Measurements from ENCODE around the gene ZC3H12A.

ZC3H12A gene

GRCh38 chr1:37473431-37474045 lies 842 bp upstream of the ZC3H12A start:
- TF ChIP-seq, protein P1, sequence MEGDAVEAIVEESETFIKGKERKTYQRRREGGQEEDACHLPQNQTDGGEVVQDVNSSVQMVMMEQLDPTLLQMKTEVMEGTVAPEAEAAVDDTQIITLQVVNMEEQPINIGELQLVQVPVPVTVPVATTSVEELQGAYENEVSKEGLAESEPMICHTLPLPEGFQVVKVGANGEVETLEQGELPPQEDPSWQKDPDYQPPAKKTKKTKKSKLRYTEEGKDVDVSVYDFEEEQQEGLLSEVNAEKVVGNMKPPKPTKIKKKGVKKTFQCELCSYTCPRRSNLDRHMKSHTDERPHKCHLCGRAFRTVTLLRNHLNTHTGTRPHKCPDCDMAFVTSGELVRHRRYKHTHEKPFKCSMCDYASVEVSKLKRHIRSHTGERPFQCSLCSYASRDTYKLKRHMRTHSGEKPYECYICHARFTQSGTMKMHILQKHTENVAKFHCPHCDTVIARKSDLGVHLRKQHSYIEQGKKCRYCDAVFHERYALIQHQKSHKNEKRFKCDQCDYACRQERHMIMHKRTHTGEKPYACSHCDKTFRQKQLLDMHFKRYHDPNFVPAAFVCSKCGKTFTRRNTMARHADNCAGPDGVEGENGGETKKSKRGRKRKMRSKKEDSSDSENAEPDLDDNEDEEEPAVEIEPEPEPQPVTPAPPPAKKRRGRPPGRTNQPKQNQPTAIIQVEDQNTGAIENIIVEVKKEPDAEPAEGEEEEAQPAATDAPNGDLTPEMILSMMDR (IDR thresholded peaks at IDR 0.05; ENCODE audit: insufficient read depth, missing control alignments), result no peak
- FAIRE-seq, result no peak
- DNase-seq (ENCODE audit: insufficient read length, low spot score), result no peak

GRCh38 chr1:37474697-37475379 lies 458 bp downstream of the ZC3H12A start:
- no peak for DNase-seq (ENCODE audit: insufficient read length, low spot score)
- TF ChIP-seq, protein P1 (IDR thresholded peaks at IDR 0.05; ENCODE audit: insufficient read depth, missing control alignments), result no peak
- FAIRE-seq, result no peak

GRCh38 chr1:37475380-37476086 lies 1.2 kb downstream of the ZC3H12A start:
- TF ChIP-seq, protein P1 (IDR thresholded peaks at IDR 0.05; ENCODE audit: insufficient read depth, missing control alignments), result no peak
- FAIRE-seq, result no peak
- no peak for DNase-seq (ENCODE audit: insufficient read length, low spot score)

GRCh38 chr1:37476087-37476452 lies 1.7 kb downstream of the ZC3H12A start:
- FAIRE-seq (no peak), DNase-seq (ENCODE audit: insufficient read length, low spot score) (no peak)
- TF ChIP-seq, protein P1 (IDR thresholded peaks at IDR 0.05; ENCODE audit: insufficient read depth, missing control alignments), result no peak

DNA sequence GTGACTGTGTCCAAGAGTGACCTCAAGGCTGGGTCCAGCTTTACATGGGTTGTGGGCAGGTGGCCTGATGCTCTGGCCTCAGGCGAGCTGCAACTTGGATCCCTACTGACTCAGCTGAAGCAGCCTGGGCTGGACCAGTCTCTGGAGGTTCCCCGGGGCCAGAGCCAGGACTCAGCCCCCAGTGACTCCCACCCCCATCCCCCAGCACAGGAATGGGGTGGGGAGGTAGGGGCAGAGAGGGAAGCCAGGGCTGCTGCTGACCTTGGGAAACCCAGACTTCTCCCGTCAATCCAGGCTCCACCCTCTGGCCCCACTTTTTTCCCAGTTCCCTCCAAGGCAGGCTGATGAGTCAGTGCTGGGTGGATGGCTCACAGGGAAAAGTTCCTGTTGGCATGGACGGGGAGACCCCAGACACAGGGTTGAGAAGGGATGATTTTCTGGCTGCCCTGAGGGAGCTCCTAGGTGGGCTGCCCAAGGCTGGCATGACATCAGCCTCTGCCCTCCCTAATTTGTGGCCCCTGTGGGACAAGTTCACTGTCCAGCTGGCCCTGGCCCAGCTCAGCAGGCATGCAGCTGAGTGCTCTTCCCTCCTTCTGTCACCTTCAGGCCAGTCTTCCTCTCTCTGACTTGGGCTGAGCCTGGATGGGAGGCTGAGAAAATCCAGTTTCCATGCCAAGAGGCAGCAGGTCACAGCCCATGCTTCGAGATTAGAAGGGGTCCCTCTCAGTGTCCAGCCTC lies 2.2 kb downstream of the ZC3H12A start:
- TF ChIP-seq, protein P1 (IDR thresholded peaks at IDR 0.05; ENCODE audit: insufficient read depth, missing control alignments), result no peak
- FAIRE-seq, result no peak
- DNase-seq (ENCODE audit: insufficient read length, low spot score), result no peak

- FAIRE-seq (no peak), DNase-seq (ENCODE audit: insufficient read length, low spot score) (no peak)
- TF ChIP-seq, protein P1 (IDR thresholded peaks at IDR 0.05; ENCODE audit: insufficient read depth, missing control alignments), result no peak
Measured at GRCh38 chr1:37477198-37477931, 3.0 kb downstream of the ZC3H12A start.
